Measurements from ENCODE around the gene PGAP3. TPM values are rescaled to one million over a fixed set of nuclear protein-coding genes. Genes with fewer than 3 reads are reported as not detected.

The PGAP3 gene
- total RNA-seq, 1 experiment from 2014 or later = 9.5 TPM

GRCh38 chr17:39627712-39628516 is 59.9 kb downstream of the PGAP3 start:
- H3K27me3 ChIP-seq = peaks cover 9% of the 10 kb centered on the region; the same call in 1 of the 2 replicates
- no peak overlapping the region for H3K4me3 ChIP-seq
- no peak for DNase-seq
- no peaks in the 10 kb centered on the region for H3K9me3 ChIP-seq
- no peaks in the 10 kb centered on the region for H3K36me3 ChIP-seq

- H3K36me3 ChIP-seq = no peaks in the 10 kb centered on the region; the same call in 1 of the 2 replicates
- DNase-seq = no peak
- H3K9me3 ChIP-seq = no peaks in the 10 kb centered on the region
- no peak overlapping the region for H3K4me3 ChIP-seq
- peaks cover 9% of the 10 kb centered on the region; the same call in 1 of the 2 replicates for H3K27me3 ChIP-seq
Observed at GRCh38 chr17:39627047-39627711, 60.7 kb downstream of the PGAP3 start.

- no peaks in the 10 kb centered on the region for H3K9me3 ChIP-seq
- no peaks in the 10 kb centered on the region; the same call in 1 of the 2 replicates for H3K36me3 ChIP-seq
- no peak within 1 kb of the TSS for H3K4me3 ChIP-seq
- peaks cover 9% of the 10 kb centered on the region; the same call in 1 of the 2 replicates for H3K27me3 ChIP-seq
- DNase-seq = no peak
Observed at GRCh38 chr17:39626171-39627046, 61.4 kb downstream of the PGAP3 start, which contains the start of gene PPP1R1B. PPP1R1B (plus strand) TSS chr17:39626952; CDS start chr17:39627393, 441 bp downstream.

GRCh38 chr17:39625198-39625785 is 62.6 kb downstream of the PGAP3 start:
- Histone ChIP-seq H3K4me3 (no peak overlapping the region), H3K9me3 (no peaks in the 10 kb centered on the region), H3K27me3 (peaks cover 12% of the 10 kb centered on the region; the same call in 1 of the 2 replicates), H3K36me3 (no peaks in the 10 kb centered on the region; the same call in 1 of the 2 replicates)
- peak; percentile 49 for DNase-seq

- H3K36me3 ChIP-seq = no peaks in the 10 kb centered on the region; the same call in 1 of the 2 replicates
- peaks cover 12% of the 10 kb centered on the region; the same call in 1 of the 2 replicates for H3K27me3 ChIP-seq
- DNase-seq = no peak
- no peaks in the 10 kb centered on the region for H3K9me3 ChIP-seq
- no peak overlapping the region for H3K4me3 ChIP-seq
Observed at GRCh38 chr17:39624313-39624712, 63.5 kb downstream of the PGAP3 start.

DNA sequence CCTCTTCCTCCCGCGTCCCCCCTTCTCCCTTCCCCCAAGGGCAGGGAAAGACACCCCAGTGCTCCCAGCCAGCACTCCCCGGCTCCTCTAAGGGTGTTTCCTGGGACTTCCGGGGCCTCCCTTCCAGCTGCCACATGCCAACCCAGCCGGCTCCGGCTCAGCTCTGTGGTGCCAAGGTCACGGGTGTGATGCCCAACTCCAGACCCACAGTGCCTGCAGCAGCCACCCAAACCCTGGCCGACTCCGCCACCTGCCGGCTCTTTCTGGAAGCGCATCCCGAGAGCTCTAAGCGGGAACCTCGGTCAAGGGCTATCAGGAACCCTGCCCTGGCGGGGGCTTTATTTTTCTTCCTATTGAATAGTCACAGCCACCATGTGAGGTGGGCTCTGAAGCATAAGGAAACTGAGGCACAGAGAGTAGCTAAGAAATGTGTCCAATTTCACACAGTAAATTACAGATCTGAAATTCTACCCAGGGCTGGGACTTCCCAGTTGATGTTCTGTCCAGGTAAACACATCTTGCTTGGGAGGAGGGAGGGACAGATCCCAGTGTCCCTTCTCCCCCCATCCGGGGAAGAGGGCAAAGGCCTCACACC is 64.4 kb downstream of the PGAP3 start:
- H3K27me3 ChIP-seq = peaks cover 12% of the 10 kb centered on the region; the same call in 1 of the 2 replicates
- DNase-seq = peak; percentile 84
- H3K36me3 ChIP-seq = no peaks in the 10 kb centered on the region; the same call in 1 of the 2 replicates
- no peaks in the 10 kb centered on the region for H3K9me3 ChIP-seq
- H3K4me3 ChIP-seq = no peak overlapping the region

DNA sequence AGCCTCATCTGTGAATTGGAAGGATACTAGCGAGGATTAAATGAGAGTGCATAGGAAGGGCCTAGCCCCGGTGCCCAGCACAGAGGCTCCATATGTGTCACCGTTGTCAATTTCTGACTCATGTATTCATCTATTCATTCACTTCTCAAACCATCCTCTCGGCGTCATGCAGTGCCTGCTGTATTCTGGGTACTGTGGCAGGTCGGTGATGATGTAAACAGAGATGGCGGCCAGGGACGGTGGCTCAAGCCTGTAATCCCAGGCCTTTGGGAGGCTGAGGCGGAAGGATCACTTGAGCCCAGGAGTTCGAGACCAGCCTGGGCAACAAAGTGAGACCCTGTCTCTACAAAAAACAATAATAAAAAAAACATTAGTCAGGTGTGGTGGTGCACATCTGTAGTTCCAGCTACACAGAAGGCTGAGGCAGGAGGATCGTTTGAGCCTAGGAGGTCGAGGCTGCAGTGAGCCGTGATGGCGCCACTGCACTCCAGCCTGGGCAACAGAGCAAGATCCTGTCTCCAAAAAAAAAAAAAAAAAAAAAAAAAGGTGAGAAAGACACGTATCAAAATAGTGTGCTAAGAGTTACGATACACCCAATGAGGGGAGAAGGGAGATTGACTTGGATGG is 65.4 kb downstream of the PGAP3 start:
- Histone ChIP-seq H3K9me3 (no peaks in the 10 kb centered on the region), H3K27me3 (peaks cover 12% of the 10 kb centered on the region; the same call in 1 of the 2 replicates), H3K36me3 (no peaks in the 10 kb centered on the region; the same call in 1 of the 2 replicates), H3K4me3 (no peak overlapping the region)
- DNase-seq = no peak

DNA sequence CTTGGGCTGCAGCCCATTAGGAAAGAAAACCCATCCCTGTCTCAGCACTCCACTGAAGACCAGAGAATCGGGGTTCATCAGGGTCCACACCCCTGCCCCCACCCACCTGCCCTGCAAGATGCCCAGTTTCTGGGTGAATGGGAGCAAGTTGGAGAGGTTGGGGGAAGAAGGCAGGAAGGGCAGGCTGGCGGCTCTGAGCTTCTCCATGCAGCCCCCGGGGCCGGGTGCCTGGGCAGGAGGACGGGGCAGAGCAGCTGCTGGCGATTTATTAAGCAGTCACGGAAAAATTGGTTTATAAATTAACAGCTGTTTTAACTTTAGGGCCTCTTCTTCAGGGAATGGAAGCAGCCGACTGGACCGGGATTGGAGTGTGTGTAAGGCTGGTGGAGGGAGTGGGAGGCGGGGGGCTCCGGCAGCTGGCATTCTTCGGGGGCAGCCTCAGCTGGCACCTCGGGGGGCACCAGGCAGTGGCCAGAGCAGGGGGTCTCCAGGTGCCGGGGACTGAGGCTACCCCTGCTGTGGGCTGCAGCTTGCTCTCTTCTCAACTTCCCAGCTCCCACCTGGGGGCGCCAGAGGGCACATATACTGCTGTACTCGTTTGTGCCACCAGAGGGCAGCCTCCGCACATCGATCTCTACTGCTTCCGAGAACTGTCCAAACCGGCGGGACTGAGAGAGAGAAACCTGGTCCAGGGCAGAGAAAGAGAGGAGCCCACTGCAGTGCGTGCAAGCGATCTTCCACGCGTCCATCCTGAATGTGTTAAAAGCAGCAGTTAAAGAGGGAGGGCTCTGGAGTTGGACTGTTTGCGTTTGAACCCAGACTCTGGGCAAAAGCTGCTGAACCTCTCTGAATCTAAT is 66.1 kb downstream of the PGAP3 start:
- no peaks in the 10 kb centered on the region; the same call in 1 of the 2 replicates for H3K36me3 ChIP-seq
- H3K27me3 ChIP-seq = peaks cover 5% of the 10 kb centered on the region; the same call in 1 of the 2 replicates
- H3K9me3 ChIP-seq = no peaks in the 10 kb centered on the region
- H3K4me3 ChIP-seq = no peak overlapping the region
- peak; percentile 74 for DNase-seq

Other genes starting within 250 kb of the PGAP3 start
- 19.0 and 23.3 TPM in 2 replicates for gene MED1, start 236.8 kb downstream of the PGAP3 start, total RNA-seq (2014; rRNA removed; shearing (Covaris generic); ENCODE audit: low replicate concordance)
- gene CDK12, start 226.6 kb downstream of the PGAP3 start, total RNA-seq (2014; rRNA removed; shearing (Covaris generic); ENCODE audit: low replicate concordance) = 19.7 and 34.0 TPM in 2 replicates
- not detected in 2 replicates for gene NEUROD2, start 80.1 kb downstream of the PGAP3 start, total RNA-seq (2014; rRNA removed; shearing (Covaris generic); ENCODE audit: low replicate concordance)
- gene PPP1R1B, start 61.1 kb downstream of the PGAP3 start, total RNA-seq (2014; rRNA removed; shearing (Covaris generic); ENCODE audit: low replicate concordance) = not detected in 2 replicates
- 55.2 and 61.8 TPM in 2 replicates for gene STARD3, start 50.9 kb downstream of the PGAP3 start, total RNA-seq (2014; rRNA removed; shearing (Covaris generic); ENCODE audit: low replicate concordance)
- 0.07 TPM in 1 of 2 replicates, not detected in the other for gene TCAP, start 22.7 kb downstream of the PGAP3 start, total RNA-seq (2014; rRNA removed; shearing (Covaris generic); ENCODE audit: low replicate concordance)
- not detected in 2 replicates for gene PNMT, start 19.6 kb downstream of the PGAP3 start, total RNA-seq (2014; rRNA removed; shearing (Covaris generic); ENCODE audit: low replicate concordance)
- 19.8 and 30.8 TPM in 2 replicates for gene ERBB2, start 12.0 kb upstream of the PGAP3 start, total RNA-seq (2014; rRNA removed; shearing (Covaris generic); ENCODE audit: low replicate concordance)
- 53.8 and 75.4 TPM in 2 replicates for gene MIEN1, start 42.5 kb upstream of the PGAP3 start, total RNA-seq (2014; rRNA removed; shearing (Covaris generic); ENCODE audit: low replicate concordance)
- gene GRB7, start 49.9 kb upstream of the PGAP3 start, total RNA-seq (2014; rRNA removed; shearing (Covaris generic); ENCODE audit: low replicate concordance) = not detected in 2 replicates
- not detected in 2 replicates for gene IKZF3, start 176.3 kb upstream of the PGAP3 start, total RNA-seq (2014; rRNA removed; shearing (Covaris generic); ENCODE audit: low replicate concordance)
- gene ZPBP2, start 180.1 kb upstream of the PGAP3 start, total RNA-seq (2014; rRNA removed; shearing (Covaris generic); ENCODE audit: low replicate concordance) = not detected in 2 replicates
- gene GSDMB, start 230.6 kb upstream of the PGAP3 start, total RNA-seq (2014; rRNA removed; shearing (Covaris generic); ENCODE audit: low replicate concordance) = 3.9 and 10.9 TPM in 2 replicates
- 54.1 and 80.1 TPM in 2 replicates for gene ORMDL3, start 239.5 kb upstream of the PGAP3 start, total RNA-seq (2014; rRNA removed; shearing (Covaris generic); ENCODE audit: low replicate concordance)
- not detected in 2 replicates for gene LRRC3C, start 239.7 kb upstream of the PGAP3 start, total RNA-seq (2014; rRNA removed; shearing (Covaris generic); ENCODE audit: low replicate concordance)